Left renal cortex interstitium (tissue), 4 donors: ENCODE measurements around the gene ARHGAP15. TPM values are rescaled to one million over a fixed set of nuclear protein-coding genes. Genes with fewer than 3 reads are reported as not detected.

Experiments
- DNase-seq, 4 donors: peaks; one replicate each; pipeline ENCODE4 v3.0.0-alpha.2; 2013; ENCODE audit warnings: low read depth in 4 of 4, low spot score in 2 of 4, missing footprints in 1 of 4
- polyA plus RNA-seq, 4 donors: library from polyadenylated mRNA; unstranded; fragments of 120-200 nt; gene quantifications; one replicate each; pipeline ENCODE4 v1.2.1, GENCODE V29; 2013; ENCODE audit not compliant: insufficient read length in 4 of 4

Gene ARHGAP15
- polyA plus RNA-seq, 4 donors, result 2.9 to 9.9 (median 3.4) TPM

DNA sequence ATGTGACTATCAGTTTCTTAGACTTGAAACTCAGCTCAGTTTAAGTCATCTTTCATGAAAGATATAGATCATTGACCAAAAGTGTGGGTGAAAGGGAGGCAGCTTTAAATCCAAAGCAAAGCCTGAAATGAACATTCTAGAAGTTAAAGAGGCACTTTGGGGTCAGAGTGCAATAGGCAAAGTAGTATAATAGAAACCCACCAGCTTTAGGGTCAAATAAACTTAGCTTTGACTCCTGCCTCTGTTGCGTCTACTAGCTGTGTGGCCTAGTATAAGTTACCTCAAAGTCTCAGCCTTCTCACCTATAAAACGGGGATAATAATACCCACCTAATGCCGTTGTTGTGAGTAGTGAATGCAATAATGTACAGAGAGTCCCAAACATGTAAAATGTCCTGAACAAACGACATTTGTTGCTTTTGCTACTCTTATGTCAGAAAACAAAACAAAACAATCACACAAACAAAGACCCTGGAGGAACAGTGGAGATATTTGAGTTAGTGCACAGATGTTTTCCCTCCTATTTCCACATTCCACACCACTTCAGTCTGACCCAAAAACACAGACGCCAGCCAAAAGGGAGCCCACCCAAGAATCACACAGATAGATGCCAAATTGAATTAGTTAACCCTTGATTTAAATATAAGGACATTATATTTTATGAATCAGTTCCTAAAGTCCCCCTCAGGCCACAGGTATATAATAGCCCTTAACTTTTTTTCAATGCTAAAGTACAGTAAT lies 657.0 kb downstream of the ARHGAP15 start:
- peak in 3 of 4 donors; percentile 24 to 48 (median 37) for DNase-seq

DNA sequence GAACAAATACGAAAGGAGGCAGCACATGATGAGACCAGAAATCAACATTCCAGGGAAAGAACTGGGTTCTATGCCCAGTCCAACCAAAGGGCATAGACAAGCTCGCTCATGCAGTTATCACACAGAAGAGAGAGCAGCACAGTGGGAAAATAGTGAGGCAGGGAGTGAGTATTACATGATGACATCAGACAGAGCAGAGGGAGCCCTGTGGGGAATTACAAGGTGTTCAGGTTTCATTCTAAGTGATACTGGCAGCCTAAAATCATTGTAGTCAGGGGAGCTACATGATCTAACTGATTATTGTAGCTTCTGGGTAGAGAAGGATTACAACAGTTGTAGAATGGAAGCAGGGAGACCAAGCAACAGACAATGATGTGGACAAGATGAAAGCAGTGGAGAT lies 658.5 kb downstream of the ARHGAP15 start:
- no peak for DNase-seq

DNA sequence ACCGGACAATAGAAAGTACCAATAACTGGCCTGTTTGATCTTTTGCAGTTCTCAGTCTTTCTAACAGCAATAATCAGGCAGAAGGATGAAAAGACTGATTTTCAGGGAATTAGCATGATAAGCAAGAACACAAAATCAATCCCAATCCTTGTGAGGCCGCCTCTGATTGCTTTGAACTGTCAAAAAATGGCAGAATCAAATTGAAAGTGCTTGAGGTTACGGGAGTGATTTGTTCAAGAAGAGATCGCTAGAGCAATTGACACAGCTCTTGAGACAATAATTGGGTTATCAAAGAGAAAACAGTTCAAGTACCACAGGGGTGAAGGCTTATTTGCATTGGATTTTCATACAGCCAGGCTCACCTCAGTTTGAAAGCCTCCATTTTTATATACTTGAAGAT lies 663.4 kb downstream of the ARHGAP15 start:
- DNase-seq, result no peak

DNA sequence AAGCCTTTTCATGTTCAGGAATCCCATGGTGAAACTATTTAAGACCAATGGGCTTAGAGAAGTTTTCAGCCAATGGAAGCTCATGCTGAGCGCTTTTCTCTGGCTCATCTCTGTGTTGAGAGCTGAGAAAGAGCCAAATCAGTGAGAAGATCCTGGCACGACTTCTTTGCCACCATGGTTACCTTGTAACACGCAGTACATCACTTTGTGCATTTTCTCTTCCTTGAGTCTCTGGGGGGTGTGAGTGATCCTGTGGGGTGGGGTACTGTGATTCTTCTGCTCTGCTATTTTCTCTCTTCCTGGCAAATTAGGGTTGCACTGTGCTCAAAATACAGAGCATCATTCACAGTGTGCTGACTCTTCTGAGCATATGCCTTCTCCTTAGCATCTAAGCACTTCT lies 664.2 kb downstream of the ARHGAP15 start:
- DNase-seq, result no peak

DNA sequence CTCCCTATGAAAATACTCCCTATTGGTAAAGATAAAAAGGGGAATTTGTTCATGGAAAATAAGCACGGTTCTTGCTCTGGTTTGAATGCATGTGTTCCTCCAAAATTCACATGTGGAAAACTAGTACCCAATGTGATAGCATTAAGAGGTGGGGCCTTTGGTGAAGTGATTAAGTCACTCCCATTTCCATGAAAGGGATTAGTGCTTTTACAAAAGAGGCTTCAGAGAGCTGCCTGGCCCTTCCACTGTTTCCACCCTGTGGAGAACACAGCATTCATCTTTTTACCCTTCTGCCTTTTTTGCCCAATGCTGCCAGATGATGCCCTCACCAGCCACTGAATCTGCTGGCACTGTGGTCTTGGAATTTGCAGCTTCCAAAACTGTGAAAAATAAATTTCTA lies 666.8 kb downstream of the ARHGAP15 start:
- DNase-seq, result no peak

DNA sequence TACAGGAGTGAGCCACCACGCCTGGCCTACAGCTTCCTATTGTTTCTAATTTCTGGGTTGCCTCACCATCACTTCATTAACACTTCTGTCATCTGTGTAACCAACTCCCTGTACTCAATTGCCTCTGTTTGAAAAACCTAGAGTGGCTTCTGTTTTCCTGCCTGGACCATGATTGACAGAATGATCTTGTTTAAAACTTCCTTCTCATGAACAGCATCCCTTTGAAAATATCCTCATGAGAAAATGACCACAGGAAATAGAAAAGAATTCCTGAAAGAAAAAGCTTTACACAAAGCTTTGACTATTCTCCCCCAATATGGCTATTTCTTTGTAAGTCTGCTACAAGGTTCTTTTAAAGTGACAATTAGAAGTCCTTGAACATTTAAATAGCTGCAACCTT lies 672.3 kb downstream of the ARHGAP15 start:
- no peak for DNase-seq

DNA sequence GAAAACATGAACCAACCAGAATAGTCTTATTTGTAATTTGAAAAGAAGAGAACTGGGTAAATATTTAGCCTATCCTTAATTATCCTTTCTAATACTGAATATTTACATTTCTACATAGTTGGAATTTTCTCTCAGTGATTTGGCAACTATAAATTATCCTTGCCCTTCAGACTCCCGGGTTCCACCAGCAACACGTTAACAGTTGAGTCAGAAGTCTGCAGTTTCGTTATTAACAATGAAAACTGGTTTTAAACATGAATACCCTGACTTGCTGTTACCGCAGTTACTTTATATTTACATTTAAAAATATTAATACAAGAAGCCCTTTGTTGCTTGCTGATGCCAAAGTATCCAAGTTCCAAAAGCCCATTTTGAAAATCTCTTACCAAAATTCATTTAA lies 673.0 kb downstream of the ARHGAP15 start:
- DNase-seq, result no peak

DNA sequence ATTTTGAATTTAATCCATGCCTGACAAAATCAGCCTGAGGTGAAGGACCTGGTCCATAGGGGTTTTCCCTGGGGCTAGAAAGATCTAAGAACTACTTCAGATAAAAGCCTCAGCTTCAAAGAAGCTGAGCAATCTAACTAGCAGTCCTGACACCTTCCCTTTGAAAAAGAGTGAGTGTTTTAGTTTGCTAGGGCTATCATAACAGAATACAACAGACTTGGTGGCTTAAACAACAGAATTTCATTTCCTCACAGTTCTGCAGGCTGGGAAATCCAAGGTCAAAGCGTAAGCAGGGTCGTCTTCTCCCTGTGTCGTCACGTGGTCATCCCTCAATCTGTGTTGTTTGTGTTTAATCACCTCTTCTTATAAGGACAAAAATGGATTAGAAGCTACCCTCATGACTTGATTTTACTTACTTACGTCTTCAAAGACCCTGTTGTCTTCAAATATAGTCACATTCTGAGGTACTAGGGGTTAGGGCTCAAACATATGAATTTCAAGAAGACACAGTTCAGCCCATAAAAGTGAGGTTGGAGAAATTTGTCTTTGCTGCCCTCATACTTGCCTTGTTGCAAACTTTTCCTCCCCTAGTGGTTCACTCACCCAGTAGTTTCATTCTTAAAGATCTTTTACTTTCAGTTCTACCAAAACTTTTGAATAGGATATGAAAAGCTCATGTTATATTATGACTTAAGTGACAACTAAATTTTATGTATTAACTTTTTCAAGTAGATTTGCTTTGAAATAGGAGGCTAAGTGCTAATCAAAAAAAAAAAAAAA lies 673.8 kb downstream of the ARHGAP15 start:
- no peak for DNase-seq

DNA sequence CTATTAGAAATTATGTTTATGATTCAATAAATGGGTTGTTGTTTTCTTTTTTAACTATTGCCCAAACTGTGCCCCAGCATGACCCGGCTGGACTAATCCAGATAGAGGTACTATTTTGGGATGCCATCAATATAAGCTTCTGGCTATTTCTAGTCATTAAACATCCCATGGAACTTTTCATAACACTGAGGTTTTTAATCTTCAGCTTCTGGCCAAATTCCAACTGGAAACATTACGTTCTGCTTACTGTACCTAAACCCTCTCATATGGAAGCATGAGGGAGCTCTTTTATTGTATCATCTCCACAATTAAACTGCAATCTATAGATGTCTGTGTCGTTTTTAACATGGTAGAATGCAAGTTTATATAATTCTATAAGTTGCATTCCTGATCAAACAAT lies 674.7 kb downstream of the ARHGAP15 start:
- DNase-seq, result no peak

DNA sequence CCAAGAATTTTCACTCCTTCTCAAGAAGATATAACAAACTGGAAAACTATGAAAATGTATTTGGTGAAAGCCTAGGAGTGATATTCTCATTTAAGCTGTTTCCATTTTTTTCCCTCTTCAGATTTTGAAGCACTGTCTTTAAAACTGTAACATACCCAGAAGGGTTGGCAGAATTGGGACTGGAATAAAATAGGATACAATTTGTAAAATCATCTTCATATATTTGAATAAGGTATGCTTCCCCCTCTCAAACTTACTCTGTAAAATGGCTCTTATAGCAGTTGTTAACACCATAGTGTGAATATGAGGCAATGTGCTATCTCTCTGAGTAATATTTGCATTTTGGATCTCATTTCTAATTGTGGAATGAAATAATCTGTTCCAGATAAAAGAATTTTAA lies 676.4 kb downstream of the ARHGAP15 start:
- no peak for DNase-seq

DNA sequence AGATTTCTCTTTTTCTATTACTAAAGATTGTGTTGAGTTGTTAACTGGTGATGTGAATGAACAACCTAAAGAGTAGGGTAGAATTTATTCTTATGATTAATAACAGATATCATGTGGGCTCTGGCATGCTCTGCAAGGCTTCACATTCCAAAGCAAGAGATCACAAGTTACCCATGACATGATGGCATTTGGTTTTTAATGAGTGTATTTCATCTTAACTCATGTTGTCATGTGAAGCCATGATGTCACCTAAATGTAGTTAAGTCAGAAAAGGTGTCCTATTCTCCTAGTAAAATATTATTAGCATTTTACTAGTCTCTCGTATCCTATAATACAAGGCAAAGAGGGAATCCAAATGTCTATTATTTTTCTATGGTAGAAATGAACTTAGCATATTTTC lies 678.0 kb downstream of the ARHGAP15 start:
- DNase-seq, result no peak

DNA sequence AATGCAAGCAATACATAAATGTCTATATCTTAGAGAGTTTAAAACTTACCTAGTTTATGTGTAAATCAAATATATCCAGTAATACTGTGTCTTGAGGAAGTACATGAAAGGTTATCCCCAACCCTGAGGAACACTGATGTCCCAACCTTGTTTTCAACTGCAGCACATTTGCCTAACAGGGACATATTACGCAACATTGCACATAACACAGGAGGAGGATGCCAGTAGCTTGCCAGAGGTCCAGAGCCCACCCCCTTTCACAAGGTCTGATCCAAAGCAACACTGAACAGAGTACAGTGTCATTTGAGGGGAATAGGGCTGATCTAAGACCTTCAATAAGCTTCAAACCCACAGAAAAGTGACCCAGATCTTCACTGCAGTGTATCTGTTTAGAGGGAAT lies 678.5 kb downstream of the ARHGAP15 start:
- DNase-seq, result no peak

DNA sequence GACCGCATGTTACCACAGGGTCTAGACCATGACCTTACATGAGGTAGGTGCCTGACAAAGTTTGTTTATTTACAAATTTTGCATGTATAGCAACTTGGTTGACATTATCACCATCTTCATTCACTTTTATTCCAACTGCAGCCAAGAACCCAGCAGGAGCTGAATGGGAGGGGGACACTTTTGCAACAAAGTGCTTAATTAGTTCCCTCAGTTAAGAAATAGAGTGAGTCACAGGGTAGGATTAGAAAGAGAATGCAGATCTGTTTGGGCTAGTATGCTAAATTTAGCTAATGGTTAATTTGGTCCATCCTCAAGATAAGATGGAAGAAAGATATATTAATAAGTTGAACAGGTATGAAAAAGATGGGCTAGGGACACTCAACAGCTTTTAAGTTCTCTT lies 678.9 kb downstream of the ARHGAP15 start:
- DNase-seq, result no peak

DNA sequence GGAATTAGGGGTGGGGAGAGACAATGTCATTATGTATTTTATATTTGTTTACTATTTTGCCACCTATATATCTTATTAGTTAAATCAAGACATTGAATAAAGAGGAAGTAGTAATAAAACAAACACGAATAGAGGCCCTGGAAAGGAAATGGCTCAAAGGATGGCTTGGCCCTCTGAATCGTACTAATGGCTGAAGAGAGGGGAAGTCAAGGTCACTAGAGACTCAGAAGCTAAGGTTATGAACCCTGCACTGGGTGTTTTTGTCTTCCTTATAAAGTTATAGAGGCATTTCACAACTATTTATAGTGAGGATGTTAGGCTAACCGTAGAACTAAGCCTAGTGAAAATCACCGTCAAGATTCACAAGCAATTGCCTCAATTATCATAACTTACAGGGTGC lies 685.9 kb downstream of the ARHGAP15 start:
- no peak for DNase-seq

DNA sequence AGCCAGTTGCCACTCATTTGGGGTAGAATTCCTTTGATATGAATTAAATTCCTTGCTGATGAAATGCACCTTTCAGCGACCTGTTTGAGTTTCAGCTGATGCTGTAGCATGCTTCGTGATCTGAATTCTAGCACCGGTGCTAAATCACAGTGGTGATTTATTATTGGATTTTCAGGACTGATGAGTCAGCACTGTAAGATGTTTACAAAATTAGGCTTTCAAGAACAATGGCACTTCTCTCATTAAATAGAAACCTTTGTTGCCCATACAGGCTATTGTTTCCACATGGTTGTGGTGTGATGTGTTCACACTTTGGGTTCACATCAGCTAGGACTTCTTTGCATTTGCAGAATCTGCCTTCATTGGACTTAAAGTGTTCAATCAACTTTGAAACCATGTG lies 687.7 kb downstream of the ARHGAP15 start:
- no peak for DNase-seq
